Left hindlimb (tissue), 1 donor: Measurements from ENCODE around the gene PLXNA1.
A peak's percentile ranks its signal among the peaks of the same experiment; 100 is the strongest.

ENCODE experiments used
- DNase-seq: peaks from one replicate; pipeline ENCODE4 v3.0.0-alpha.2; 2018

The PLXNA1 gene

GRCh38 chr3:126982471-126983175 lies at the start of gene PLXNA1:
PLXNA1 (plus strand) TSS chr3:126983115; CDS start chr3:126988594, 5,479 bp downstream.
- peak; percentile 81 for DNase-seq

GRCh38 chr3:126934031-126934531 lies 48.8 kb upstream of the PLXNA1 start:
- no peak for DNase-seq

GRCh38 chr3:126934991-126935390 lies 47.9 kb upstream of the PLXNA1 start:
- DNase-seq = no peak

GRCh38 chr3:126935756-126936509 lies 47.0 kb upstream of the PLXNA1 start:
- no peak for DNase-seq

GRCh38 chr3:126936853-126937425 lies 46.0 kb upstream of the PLXNA1 start:
- DNase-seq = no peak

GRCh38 chr3:126937533-126937932 lies 45.4 kb upstream of the PLXNA1 start:
- no peak for DNase-seq

GRCh38 chr3:126937973-126938372 lies 44.9 kb upstream of the PLXNA1 start:
- DNase-seq = no peak

GRCh38 chr3:126938520-126939337 lies 44.2 kb upstream of the PLXNA1 start:
- no peak for DNase-seq

GRCh38 chr3:126939338-126939718 lies 43.6 kb upstream of the PLXNA1 start:
- DNase-seq = no peak

GRCh38 chr3:126939733-126940132 lies 43.2 kb upstream of the PLXNA1 start:
- DNase-seq = no peak

GRCh38 chr3:126941721-126942270 lies 41.1 kb upstream of the PLXNA1 start:
- DNase-seq = no peak

- DNase-seq = no peak
These were observed 38.6 kb upstream of the PLXNA1 start for GRCh38 chr3:126944089-126944965.

- no peak for DNase-seq
These were observed 37.7 kb upstream of the PLXNA1 start for GRCh38 chr3:126945171-126945721.

GRCh38 chr3:126945891-126946290 lies 37.0 kb upstream of the PLXNA1 start:
- DNase-seq = no peak

- no peak for DNase-seq
These were observed 36.5 kb upstream of the PLXNA1 start for GRCh38 chr3:126946405-126946804.

- no peak for DNase-seq
These were observed 35.5 kb upstream of the PLXNA1 start for GRCh38 chr3:126947429-126947828.

GRCh38 chr3:126948980-126949535 lies 33.9 kb upstream of the PLXNA1 start:
- DNase-seq = no peak

- no peak for DNase-seq
These were observed 31.4 kb upstream of the PLXNA1 start for GRCh38 chr3:126951561-126951960.

GRCh38 chr3:126952261-126952982 lies 30.5 kb upstream of the PLXNA1 start:
- DNase-seq = no peak

GRCh38 chr3:126952983-126953660 lies 29.8 kb upstream of the PLXNA1 start:
- DNase-seq = no peak
